K562 (cell line): Measurements from ENCODE around the gene MLC1.

Experiments used
- KDM2B ChIP-seq: fragments of 250-450 bp; sonication (Bioruptor Pico); IDR thresholded peaks from 2 replicates; pipeline ENCODE4 v1.8.0; 2021; ENCODE audit warnings: mild to moderate bottlenecking, moderate library complexity
- POLR2A ChIP-seq: fragments of 450-650 bp; conservative IDR thresholded peaks from 2 replicates; pipeline ENCODE4 v1.6.1; 2016
- RCOR1 ChIP-seq, 2 experiments: IDR thresholded peaks; 2 replicates each; pipeline ENCODE4 v1.6.1; 2012; ENCODE audit warnings: low read depth in 2 of 2, low read length in 2 of 2, borderline replicate concordance in 1 of 2, improper control_type of control experiment in 1 of 2
- ZNF124 ChIP-seq: sonication (generic); formaldehyde crosslinking; IDR thresholded peaks from 2 replicates; pipeline ENCODE4 v1.8.1; 2022; ENCODE audit warnings: missing genetic modification reagents
- TF ChIP-seq, protein P1 (sequence below): IDR thresholded peaks from 2 replicates; pipeline ENCODE4 v1.6.1; 2011; ENCODE audit warnings: borderline replicate concordance, low read depth, mild to moderate bottlenecking, moderate library complexity, low read length; ENCODE audit not compliant: insufficient read depth, poor library complexity, severe bottlenecking
- TF ChIP-seq, protein P2 (sequence below): sonication (generic); formaldehyde crosslinking; IDR thresholded peaks from 2 replicates; pipeline ENCODE4 v1.8.0; 2023; ENCODE audit warnings: mild to moderate bottlenecking, missing genetic modification reagents
- TF ChIP-seq, protein P3 (sequence below): fragments of 250-450 bp; sonication (Bioruptor Pico); IDR thresholded peaks from 2 replicates; pipeline ENCODE4 v1.5.1; 2021; ENCODE audit warnings: mild to moderate bottlenecking

DNA sequence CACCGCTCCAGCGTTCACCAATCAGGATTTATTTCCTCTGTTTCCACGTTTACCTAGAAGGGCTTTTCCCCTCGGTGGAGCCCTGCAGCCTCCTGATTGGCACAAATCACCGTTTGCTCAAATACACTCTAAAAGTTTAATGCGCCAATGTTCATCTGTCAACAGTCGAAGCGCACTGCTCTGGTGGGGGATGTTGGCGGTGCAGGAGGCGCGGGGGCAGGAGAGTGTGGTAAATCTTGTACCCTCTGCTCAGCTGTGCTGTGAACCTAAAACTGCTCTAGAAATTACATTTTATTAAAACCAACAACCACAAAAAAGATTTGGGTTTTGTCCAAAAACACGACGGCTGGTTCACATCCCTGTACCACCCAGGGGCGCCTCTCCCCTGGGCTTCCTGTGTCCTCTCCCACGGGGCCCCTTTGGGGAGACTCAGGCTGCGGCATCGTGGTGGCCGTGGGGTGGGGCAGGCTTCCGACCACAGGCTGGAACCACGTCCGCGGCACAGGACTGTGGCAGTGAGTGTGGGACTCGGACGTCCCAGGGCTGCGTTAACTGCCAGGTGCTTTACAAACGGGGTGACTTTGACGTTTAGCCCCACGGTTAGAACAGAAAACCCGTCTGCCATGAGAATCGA lies 40.6 kb downstream of the MLC1 start:
- TF ChIP-seq POLR2A (no peak), KDM2B (CRISPR knock-in tag) (no peak), ZNF124 (CRISPR knock-in tag) (no peak), RCOR1 (IDR thresholded peaks at IDR 0.05; ENCODE audit: borderline replicate concordance in 1 of 2, low read depth in 2 of 2, low read length in 2 of 2) (no peak)
- TF ChIP-seq, protein P1, sequence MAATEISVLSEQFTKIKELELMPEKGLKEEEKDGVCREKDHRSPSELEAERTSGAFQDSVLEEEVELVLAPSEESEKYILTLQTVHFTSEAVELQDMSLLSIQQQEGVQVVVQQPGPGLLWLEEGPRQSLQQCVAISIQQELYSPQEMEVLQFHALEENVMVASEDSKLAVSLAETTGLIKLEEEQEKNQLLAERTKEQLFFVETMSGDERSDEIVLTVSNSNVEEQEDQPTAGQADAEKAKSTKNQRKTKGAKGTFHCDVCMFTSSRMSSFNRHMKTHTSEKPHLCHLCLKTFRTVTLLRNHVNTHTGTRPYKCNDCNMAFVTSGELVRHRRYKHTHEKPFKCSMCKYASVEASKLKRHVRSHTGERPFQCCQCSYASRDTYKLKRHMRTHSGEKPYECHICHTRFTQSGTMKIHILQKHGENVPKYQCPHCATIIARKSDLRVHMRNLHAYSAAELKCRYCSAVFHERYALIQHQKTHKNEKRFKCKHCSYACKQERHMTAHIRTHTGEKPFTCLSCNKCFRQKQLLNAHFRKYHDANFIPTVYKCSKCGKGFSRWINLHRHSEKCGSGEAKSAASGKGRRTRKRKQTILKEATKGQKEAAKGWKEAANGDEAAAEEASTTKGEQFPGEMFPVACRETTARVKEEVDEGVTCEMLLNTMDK = no peak
- TF ChIP-seq, protein P2, sequence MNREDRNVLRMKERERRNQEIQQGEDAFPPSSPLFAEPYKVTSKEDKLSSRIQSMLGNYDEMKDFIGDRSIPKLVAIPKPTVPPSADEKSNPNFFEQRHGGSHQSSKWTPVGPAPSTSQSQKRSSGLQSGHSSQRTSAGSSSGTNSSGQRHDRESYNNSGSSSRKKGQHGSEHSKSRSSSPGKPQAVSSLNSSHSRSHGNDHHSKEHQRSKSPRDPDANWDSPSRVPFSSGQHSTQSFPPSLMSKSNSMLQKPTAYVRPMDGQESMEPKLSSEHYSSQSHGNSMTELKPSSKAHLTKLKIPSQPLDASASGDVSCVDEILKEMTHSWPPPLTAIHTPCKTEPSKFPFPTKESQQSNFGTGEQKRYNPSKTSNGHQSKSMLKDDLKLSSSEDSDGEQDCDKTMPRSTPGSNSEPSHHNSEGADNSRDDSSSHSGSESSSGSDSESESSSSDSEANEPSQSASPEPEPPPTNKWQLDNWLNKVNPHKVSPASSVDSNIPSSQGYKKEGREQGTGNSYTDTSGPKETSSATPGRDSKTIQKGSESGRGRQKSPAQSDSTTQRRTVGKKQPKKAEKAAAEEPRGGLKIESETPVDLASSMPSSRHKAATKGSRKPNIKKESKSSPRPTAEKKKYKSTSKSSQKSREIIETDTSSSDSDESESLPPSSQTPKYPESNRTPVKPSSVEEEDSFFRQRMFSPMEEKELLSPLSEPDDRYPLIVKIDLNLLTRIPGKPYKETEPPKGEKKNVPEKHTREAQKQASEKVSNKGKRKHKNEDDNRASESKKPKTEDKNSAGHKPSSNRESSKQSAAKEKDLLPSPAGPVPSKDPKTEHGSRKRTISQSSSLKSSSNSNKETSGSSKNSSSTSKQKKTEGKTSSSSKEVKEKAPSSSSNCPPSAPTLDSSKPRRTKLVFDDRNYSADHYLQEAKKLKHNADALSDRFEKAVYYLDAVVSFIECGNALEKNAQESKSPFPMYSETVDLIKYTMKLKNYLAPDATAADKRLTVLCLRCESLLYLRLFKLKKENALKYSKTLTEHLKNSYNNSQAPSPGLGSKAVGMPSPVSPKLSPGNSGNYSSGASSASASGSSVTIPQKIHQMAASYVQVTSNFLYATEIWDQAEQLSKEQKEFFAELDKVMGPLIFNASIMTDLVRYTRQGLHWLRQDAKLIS (CRISPR knock-in tag) = no peak
- TF ChIP-seq, protein P3, sequence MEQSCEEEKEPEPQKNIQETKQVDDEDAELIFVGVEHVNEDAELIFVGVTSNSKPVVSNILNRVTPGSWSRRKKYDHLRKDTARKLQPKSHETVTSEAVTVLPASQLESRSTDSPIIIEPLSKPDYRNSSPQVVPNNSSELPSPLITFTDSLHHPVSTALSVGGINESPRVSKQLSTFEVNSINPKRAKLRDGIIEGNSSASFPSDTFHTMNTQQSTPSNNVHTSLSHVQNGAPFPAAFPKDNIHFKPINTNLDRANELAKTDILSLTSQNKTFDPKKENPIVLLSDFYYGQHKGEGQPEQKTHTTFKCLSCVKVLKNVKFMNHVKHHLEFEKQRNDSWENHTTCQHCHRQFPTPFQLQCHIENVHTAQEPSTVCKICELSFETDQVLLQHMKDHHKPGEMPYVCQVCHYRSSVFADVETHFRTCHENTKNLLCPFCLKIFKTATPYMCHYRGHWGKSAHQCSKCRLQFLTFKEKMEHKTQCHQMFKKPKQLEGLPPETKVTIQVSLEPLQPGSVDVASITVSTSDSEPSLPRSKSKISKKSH (CRISPR knock-in tag) = no peak
